Activated naive CD4-positive, alpha-beta T cell treated with anti-CD3 and anti-CD28 coated beads, Interleukin-2, amount 50 U/mL, for 24 hours (primary cell): ENCODE results near the gene TP53I13.
A peak's percentile ranks its signal among the peaks of the same experiment; 100 is the strongest.

Experiments used
- H3K27ac Mint-ChIP-seq: one replicate; pipeline ENCODE4 v1.8.0; 2021; ENCODE audit warnings: mild to moderate bottlenecking, mixed read lengths
- H3K27me3 Mint-ChIP-seq: one replicate; pipeline ENCODE4 v1.8.0; 2021; ENCODE audit warnings: mixed read lengths
- H3K36me3 Mint-ChIP-seq: one replicate; pipeline ENCODE4 v1.8.0; 2021; ENCODE audit warnings: mixed read lengths
- H3K4me1 Mint-ChIP-seq: one replicate; pipeline ENCODE4 v1.8.0; 2021; ENCODE audit warnings: mixed read lengths
- H3K4me3 Mint-ChIP-seq: one replicate; pipeline ENCODE4 v1.8.0; 2021; ENCODE audit warnings: mild to moderate bottlenecking, mixed read lengths
- H3K9me3 Mint-ChIP-seq: one replicate; pipeline ENCODE4 v1.8.0; 2021; ENCODE audit warnings: mixed read lengths

Gene TP53I13

GRCh38 chr17:29574732-29575510 is 6.4 kb downstream of the TP53I13 start:
- peaks cover 6% of the 10 kb centered on the region for H3K36me3 Mint-ChIP-seq

GRCh38 chr17:29575511-29576213 is 7.2 kb downstream of the TP53I13 start:
- H3K36me3 Mint-ChIP-seq: peaks cover 8% of the 10 kb centered on the region
- H3K4me3 Mint-ChIP-seq: no peak overlapping the region
- H3K9me3 Mint-ChIP-seq: no peaks in the 10 kb centered on the region
- no peak overlapping the region for H3K27ac Mint-ChIP-seq
- H3K4me1 Mint-ChIP-seq: peaks cover 9% of the 10 kb centered on the region
- H3K27me3 Mint-ChIP-seq: no peaks in the 10 kb centered on the region

More at GRCh38 chr17:29574732-29575510, 6.4 kb downstream of the TP53I13 start:
- no peaks in the 10 kb centered on the region for H3K9me3 Mint-ChIP-seq
- H3K4me3 Mint-ChIP-seq: no peak overlapping the region
- H3K27ac Mint-ChIP-seq: no peak overlapping the region
- peaks cover 6% of the 10 kb centered on the region for H3K4me1 Mint-ChIP-seq
- no peaks in the 10 kb centered on the region for H3K27me3 Mint-ChIP-seq

- H3K27ac Mint-ChIP-seq: no peak overlapping the region
- H3K36me3 Mint-ChIP-seq: peaks cover 10% of the 10 kb centered on the region
Measured at GRCh38 chr17:29576214-29577000, 7.9 kb downstream of the TP53I13 start.

GRCh38 chr17:29577001-29577370 is 8.5 kb downstream of the TP53I13 start:
- H3K4me3 Mint-ChIP-seq: no peak overlapping the region
- H3K9me3 Mint-ChIP-seq: no peaks in the 10 kb centered on the region
- peaks cover 8% of the 10 kb centered on the region for H3K4me1 Mint-ChIP-seq
- no peak overlapping the region for H3K27ac Mint-ChIP-seq
- H3K36me3 Mint-ChIP-seq: peaks cover 10% of the 10 kb centered on the region
- H3K27me3 Mint-ChIP-seq: no peaks in the 10 kb centered on the region

More at GRCh38 chr17:29576214-29577000, 7.9 kb downstream of the TP53I13 start:
- Mint-ChIP-seq H3K9me3 (no peaks in the 10 kb centered on the region), H3K4me1 (peaks cover 8% of the 10 kb centered on the region), H3K27me3 (no peaks in the 10 kb centered on the region), H3K4me3 (no peak overlapping the region)

GRCh38 chr17:29577385-29578211 is 9.1 kb downstream of the TP53I13 start:
- H3K4me1 Mint-ChIP-seq: peaks cover 8% of the 10 kb centered on the region
- H3K27ac Mint-ChIP-seq: no peak overlapping the region
- no peaks in the 10 kb centered on the region for H3K27me3 Mint-ChIP-seq
- no peaks in the 10 kb centered on the region for H3K9me3 Mint-ChIP-seq
- H3K36me3 Mint-ChIP-seq: peaks cover 12% of the 10 kb centered on the region
- no peak overlapping the region for H3K4me3 Mint-ChIP-seq

GRCh38 chr17:29578626-29579485 is 10.4 kb downstream of the TP53I13 start:
- no peak overlapping the region for H3K27ac Mint-ChIP-seq
- H3K27me3 Mint-ChIP-seq: no peaks in the 10 kb centered on the region
- H3K4me1 Mint-ChIP-seq: peaks cover 8% of the 10 kb centered on the region
- no peak overlapping the region for H3K4me3 Mint-ChIP-seq
- H3K9me3 Mint-ChIP-seq: no peaks in the 10 kb centered on the region
- peaks cover 14% of the 10 kb centered on the region for H3K36me3 Mint-ChIP-seq

GRCh38 chr17:29579866-29580771 is 11.6 kb downstream of the TP53I13 start:
- peaks cover 20% of the 10 kb centered on the region for H3K4me1 Mint-ChIP-seq

GRCh38 chr17:29581583-29582253 is 13.2 kb downstream of the TP53I13 start:
- Mint-ChIP-seq H3K4me1 (peaks cover 35% of the 10 kb centered on the region), H3K27ac (no peak overlapping the region), H3K4me3 (no peak overlapping the region), H3K36me3 (peaks cover 14% of the 10 kb centered on the region), H3K27me3 (no peaks in the 10 kb centered on the region), H3K9me3 (no peaks in the 10 kb centered on the region)

More at GRCh38 chr17:29579866-29580771, 11.6 kb downstream of the TP53I13 start:
- Mint-ChIP-seq H3K4me3 (no peak overlapping the region), H3K27ac (peak overlapping the region; percentile 95), H3K36me3 (peaks cover 14% of the 10 kb centered on the region), H3K9me3 (no peaks in the 10 kb centered on the region), H3K27me3 (no peaks in the 10 kb centered on the region)

- Mint-ChIP-seq H3K36me3 (peaks cover 14% of the 10 kb centered on the region), H3K4me3 (no peak overlapping the region), H3K27ac (no peak overlapping the region), H3K4me1 (peaks cover 41% of the 10 kb centered on the region), H3K27me3 (no peaks in the 10 kb centered on the region), H3K9me3 (no peaks in the 10 kb centered on the region)
Measured at GRCh38 chr17:29582254-29582765, 13.8 kb downstream of the TP53I13 start.

- no peaks in the 10 kb centered on the region for H3K27me3 Mint-ChIP-seq
- H3K4me1 Mint-ChIP-seq: peaks cover 45% of the 10 kb centered on the region
- no peak overlapping the region for H3K27ac Mint-ChIP-seq
- H3K9me3 Mint-ChIP-seq: no peaks in the 10 kb centered on the region
- H3K36me3 Mint-ChIP-seq: peaks cover 14% of the 10 kb centered on the region
- no peak overlapping the region for H3K4me3 Mint-ChIP-seq
Measured at GRCh38 chr17:29582772-29583171, 14.3 kb downstream of the TP53I13 start.

- H3K9me3 Mint-ChIP-seq: no peaks in the 10 kb centered on the region
- peaks cover 9% of the 10 kb centered on the region for H3K36me3 Mint-ChIP-seq
- peak overlapping the region; percentile 19 for H3K4me3 Mint-ChIP-seq
- H3K27me3 Mint-ChIP-seq: no peaks in the 10 kb centered on the region
- peak overlapping the region; percentile 41 for H3K27ac Mint-ChIP-seq
- H3K4me1 Mint-ChIP-seq: peaks cover 51% of the 10 kb centered on the region
Measured at GRCh38 chr17:29583324-29584248, 15.1 kb downstream of the TP53I13 start.

GRCh38 chr17:29584452-29585079 is 16.1 kb downstream of the TP53I13 start:
- Mint-ChIP-seq H3K9me3 (no peaks in the 10 kb centered on the region), H3K27ac (peak overlapping the region; percentile 80), H3K27me3 (no peaks in the 10 kb centered on the region), H3K36me3 (peaks cover 8% of the 10 kb centered on the region), H3K4me3 (no peak overlapping the region), H3K4me1 (peaks cover 51% of the 10 kb centered on the region)
